ENCODE data around the gene PRKAG3.

GRCh38 chr2:218829868-218830451 lies 1.6 kb downstream of the PRKAG3 start:
- TF ChIP-seq CTCF (IDR thresholded peaks at IDR 0.05; ENCODE audit: poor library complexity) (no peak), EZH2phosphoT487 (IDR thresholded peaks at IDR 0.05; ENCODE audit: low read depth, severe bottlenecking, unreplicated experiment) (no peak)
